ELF-1 (cell line): ENCODE measurements around the gene ANKRD39.

Experiments used
- DNase-seq: peaks from one replicate; pipeline ENCODE4 v3.0.0-alpha.2; 2016; ENCODE audit warnings: low read depth, low spot score

ANKRD39 gene

GRCh38 chr2:96859099-96859649 lies 1.4 kb upstream of the ANKRD39 start:
- DNase-seq = no peak

- DNase-seq = peak; percentile 51
Observed at GRCh38 chr2:96856776-96857666, 795 bp downstream of the ANKRD39 start.

GRCh38 chr2:96853321-96853720 lies 4.5 kb downstream of the ANKRD39 start:
- no peak for DNase-seq

- DNase-seq = no peak
Observed at GRCh38 chr2:96852667-96853066, 5.1 kb downstream of the ANKRD39 start.

DNA sequence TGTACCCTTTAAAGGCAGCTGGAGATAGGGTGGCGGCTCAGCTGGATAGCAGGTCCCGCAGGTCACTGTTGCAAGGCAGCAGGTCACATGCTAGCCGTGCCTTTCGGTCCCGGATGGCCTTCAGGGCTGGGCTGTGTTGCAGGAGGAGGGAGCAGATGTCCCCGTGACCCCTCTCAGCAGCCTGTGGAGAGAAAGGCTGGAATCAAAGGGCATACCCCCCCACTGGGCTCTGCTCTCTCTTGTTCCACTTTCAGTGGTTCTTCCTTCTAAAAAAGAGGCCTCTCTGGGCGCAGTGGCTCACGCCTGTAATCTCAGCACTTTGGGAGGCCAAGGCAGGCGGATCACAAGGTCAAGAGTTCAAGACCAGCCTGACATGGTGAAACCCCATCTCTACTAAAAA lies 9.6 kb downstream of the ANKRD39 start:
- DNase-seq = peak; percentile 58

DNA sequence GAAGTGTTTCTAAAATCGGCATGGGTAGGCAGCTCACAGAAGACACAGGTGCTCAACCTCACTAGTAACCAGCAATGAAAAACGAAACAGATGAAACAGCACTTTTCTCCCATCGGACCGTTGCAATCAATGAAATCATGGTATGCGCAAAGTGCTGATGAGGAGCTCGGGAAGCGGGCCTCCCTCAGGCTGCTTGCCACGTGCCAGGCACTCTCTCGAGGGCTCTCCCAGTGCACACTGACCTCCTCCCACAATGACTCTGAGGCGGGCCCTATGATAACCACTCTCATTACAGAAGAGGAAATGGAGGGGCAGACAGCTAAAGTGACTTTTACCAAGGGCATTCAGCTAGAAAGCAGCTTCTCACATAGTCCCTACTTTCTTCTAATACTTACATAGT lies 10.2 kb downstream of the ANKRD39 start:
- no peak for DNase-seq

DNA sequence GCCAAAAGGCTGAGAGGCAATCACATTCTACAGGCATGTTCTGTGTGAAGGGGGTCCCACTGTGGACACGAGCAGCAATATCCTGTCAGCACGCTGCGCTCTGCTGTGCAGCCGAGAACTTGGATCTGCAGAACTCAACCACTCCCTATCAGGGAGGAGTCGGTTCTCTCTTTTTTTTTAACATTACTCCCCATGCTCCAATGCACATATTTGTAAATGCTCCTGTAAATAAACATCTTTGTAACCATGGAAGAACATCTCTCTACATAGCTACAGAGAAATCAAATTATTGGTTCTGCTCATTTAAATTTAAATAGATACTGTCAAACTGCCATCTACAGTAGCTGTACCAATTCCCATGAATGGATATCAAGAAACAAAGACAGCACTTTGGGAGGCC lies 11.0 kb downstream of the ANKRD39 start:
- DNase-seq = no peak

- peak; percentile 57 for DNase-seq
Observed at GRCh38 chr2:96844405-96844808, 13.4 kb downstream of the ANKRD39 start.

- no peak for DNase-seq
Observed at GRCh38 chr2:96843538-96844268, 14.1 kb downstream of the ANKRD39 start, which contains the start of gene ANKRD23. Gene ANKRD23 (minus strand): TSS chr2:96844021. CDS start chr2:96843992, 29 bp downstream.

GRCh38 chr2:96842600-96842999 lies 15.2 kb downstream of the ANKRD39 start:
- DNase-seq = peak; percentile 76

DNA sequence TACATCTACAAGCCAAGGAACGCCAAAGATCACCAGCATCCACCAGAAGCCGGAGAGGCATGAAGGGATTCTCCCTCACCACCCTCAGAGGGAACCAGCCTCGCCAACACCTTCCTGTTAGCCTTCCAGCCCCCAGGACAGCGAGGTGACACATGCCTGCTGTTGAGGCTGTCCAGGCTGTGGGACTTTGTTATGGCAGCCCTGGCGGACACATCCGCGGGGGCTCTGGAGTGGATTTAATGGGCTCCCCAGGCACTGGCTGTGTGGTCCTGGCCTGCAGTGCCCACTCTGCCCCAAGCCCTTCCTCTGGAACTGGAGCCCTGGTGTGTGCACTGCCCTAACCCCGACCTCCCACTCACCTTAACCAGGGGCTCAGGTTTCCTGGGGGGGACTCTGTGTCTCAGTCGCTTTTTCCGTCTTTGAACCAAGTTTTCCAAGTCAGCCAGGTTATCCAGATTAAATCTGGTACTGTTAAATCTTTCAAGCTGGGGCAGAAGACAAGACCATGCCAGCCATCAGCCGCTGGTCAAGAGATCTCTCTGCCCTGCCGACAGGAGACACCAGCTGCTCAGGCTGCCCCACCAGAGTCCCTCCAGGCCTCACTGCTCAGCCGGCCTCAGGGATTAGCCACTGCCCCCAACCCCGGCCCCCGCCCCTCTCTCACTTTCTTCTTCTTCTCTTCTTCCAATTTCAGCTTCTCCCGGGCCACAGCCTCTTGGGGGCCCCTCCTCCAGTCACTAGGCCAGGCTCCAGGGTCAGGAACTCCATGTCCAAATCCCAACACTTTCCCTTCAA lies 15.9 kb downstream of the ANKRD39 start:
- no peak for DNase-seq

DNA sequence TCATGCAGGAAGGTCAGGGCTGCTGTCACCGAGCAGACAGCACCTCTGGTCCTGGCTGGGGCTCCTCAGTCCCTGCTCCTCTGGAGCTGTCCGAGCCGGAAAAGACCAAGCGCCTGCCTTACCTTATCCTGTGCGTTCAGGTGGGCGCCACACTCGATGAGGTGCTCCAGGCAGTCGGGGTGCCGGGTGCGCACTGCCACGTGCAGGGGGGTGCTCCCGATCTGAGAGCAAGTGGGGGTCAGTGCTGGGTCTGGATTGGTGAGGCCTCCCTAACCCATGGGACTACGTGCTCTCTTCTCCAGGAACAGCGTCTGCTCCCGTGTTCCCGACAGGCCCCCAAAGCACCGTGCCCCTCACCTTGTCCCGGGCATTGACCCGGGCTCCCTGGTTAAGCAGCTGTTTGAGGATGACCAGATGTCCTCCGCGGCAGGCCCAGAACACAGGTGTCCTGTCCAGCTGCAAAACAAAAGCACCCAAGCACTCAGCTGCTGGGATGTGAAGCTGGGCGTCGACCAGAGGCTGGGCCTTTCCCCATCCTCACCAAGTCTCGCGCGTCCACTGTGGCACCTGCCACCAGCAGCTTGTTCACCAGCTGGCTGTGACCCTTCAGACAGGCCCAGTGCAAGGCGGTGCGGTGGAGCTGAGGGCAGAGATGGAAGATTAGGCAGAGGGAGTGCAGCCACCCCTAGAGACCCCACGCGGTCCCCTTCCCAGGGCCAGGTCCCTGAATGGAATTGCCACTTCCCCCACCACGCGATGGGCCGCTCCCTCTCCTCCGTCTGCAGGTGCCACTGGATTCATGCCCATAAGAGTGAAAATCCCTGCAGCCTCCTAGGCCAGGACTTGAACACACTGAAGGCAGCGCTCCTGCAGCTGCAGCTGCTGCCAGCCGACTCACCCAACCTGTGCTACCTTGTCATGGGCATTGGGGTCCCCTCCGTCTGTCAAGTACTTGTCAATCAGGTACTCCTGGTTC lies 17.7 kb downstream of the ANKRD39 start:
- DNase-seq = no peak

- DNase-seq = peak; percentile 62
Observed at GRCh38 chr2:96839293-96839874, 18.4 kb downstream of the ANKRD39 start.

DNA sequence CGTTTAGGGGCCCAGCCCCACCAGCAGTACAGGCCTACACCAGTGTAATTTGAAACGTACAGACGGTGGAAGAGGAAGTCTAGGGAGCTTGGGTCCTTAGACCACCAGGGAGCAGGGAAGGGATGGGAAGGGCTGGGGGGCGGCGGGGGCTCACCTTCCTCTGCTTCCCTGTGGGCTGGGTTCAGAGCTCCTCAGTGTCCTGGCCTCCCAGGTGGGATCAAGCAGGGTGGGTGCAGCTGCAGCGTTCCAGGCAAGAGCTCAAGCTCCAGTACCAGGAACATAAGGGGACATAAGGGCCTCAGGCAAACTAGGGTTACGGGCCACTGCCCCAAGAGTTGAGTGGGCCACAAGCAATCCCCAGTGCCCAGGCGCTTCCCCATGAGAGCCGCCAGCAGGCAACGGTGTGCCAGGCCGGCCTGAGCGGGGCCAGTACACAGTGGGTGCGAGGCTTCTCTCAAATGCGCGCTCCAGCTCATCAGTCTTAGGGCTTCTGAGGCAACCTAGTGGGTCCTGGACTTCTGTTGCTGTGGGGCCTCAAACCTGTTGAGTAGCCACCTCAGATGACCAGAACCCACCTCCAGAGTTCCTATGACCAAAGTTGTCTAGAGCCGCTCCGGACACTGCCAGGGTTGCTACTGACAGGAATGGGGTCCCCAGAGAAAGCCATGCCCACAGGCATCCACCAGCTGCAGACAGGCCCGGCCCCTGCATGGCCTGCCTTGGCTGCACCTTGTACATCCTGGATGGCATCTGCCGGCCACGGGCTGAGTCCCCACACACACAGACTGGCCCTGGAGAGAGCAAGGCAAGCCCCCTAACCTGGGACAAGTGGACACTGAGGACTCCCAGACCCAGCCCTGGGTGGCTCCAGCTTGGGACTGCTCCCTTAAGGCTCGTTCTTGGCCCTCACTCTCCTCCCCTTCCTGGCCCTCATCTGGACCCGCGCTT lies 19.2 kb downstream of the ANKRD39 start:
- DNase-seq = no peak

DNA sequence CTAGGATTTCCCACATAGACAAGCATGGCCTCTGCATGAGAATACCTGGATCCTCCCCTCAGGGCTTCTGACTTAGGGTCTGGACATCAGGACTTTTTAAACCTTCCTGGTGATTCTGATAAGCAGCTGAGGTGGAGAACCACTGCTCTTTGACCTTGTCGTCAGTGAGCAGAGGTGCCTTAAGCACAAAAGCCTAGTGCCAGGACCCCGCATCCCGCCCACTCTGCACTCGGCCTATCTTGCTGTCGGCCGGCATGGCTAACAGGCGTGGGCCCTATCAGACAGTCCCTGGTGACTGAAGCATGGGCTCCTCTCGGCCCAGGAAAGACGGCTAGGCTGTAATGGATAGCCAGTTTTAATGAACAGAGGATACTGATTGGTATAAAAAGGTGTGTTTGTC lies 20.2 kb downstream of the ANKRD39 start:
- peak; percentile 72 for DNase-seq

- DNase-seq = no peak
Observed at GRCh38 chr2:96835830-96836229, 22.0 kb downstream of the ANKRD39 start.

- peak; percentile 95 for DNase-seq
Observed at GRCh38 chr2:96832754-96833507, 24.9 kb downstream of the ANKRD39 start.

- no peak for DNase-seq
Observed at GRCh38 chr2:96832408-96832753, 25.4 kb downstream of the ANKRD39 start.
